HG03378 (cell line): ENCODE results near the gene ARHGAP33.
A peak's percentile ranks its signal among the peaks of the same experiment; 100 is the strongest.
"Not testable (repeated sequence)": the region's sequence is repeated elsewhere in the genome, so short reads cannot be mapped to it uniquely, and the experiment has no call there.

Experiments
- ATAC-seq: cut with Tn5 transposase; IDR thresholded peaks from one replicate; pipeline ENCODE4 v1.9.1; 2021; ENCODE audit warnings: mild to moderate bottlenecking, moderate library complexity; ENCODE audit not compliant: unreplicated experiment

The ARHGAP33 gene

DNA sequence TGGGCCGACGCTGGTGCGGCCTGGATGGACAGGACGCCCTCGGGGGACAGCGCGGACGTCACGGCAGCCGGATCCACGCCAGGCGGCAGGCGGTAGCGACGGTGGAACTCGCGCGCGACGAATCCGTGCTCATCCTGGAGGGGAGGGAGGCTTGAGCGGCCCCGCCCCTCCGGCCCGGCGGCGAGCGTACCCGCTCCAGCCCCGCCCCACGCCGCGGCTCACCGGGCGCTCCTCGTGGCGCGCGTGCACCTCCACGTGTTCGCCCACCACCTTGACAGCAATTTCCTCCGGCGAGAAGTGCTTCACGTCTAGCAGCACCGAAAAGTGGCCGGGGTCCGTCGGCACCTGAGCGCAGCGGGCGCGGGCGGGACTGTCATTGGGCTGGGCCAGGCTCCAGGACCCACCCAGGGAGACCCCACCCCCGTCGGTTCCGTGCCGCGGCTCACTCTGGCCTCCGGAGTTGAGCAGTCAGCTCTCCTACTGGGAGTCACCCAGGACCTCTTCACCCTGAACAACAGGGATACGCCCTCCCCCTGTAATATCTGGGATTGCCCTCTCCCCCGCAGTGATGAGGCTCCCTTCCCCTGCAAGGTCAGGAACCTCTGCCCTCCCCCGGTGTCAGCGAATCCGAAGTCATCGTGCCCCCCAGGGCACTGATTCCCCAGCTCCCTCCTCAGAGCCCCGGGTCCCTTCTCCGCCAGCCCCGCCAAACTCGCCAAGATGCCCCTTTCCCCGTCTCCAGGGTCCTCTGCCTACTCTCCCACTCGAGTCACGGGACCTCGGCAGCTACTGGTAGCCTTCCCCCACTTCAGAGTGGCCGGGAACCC lies 19.6 kb upstream of the ARHGAP33 start:
- no peak for ATAC-seq

DNA sequence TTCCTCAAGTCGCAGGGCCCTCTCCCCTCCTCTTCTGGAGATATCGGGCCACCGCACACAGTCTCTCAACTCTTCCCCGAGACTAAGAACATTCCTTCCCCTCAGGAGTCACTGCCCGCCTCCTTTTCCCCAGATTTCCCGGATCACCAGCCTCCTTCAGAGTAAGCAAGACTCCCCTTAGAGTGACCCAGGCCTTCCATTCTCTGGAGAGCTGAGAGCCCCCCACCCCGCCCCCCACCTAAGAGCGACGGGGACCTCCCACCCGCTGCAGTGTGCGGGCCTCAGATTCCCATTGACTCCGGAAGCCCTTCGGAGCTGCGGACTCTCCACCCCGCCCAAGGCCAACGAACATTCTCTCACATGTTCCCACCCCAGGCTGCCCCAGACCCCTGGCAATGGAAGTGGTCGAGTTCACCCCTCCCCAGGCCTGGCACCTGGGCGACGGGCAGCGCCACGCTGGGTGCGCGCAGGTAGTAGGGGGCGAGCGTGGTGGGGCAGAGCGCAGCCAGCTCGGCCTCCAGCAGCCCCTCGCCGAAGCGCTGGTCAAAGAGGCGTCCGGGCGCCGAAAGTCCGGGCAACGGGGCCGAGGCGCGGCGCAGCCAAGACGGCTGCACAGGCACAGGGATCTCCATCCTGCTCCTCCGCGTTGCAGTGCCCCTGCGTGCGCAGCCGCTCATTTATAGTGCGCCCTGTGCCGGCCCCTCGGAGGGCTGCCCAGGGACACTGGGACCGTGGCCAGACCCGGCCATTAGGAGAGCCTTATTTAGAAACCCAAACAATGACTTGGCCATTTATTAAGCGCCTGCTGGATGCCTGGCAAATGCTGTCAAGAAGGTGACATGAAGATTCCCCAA lies 18.8 kb upstream of the ARHGAP33 start, which contains the start of gene HSPB6:
Gene HSPB6, minus strand, starts transcription at position 653 of the 854 bp plus-strand sequence. Its CDS starts 21 bp downstream, at position 632.
- no peak for ATAC-seq

GRCh38 chr19:35757231-35757748 lies 18.1 kb upstream of the ARHGAP33 start:
- peak; percentile 2 for ATAC-seq

DNA sequence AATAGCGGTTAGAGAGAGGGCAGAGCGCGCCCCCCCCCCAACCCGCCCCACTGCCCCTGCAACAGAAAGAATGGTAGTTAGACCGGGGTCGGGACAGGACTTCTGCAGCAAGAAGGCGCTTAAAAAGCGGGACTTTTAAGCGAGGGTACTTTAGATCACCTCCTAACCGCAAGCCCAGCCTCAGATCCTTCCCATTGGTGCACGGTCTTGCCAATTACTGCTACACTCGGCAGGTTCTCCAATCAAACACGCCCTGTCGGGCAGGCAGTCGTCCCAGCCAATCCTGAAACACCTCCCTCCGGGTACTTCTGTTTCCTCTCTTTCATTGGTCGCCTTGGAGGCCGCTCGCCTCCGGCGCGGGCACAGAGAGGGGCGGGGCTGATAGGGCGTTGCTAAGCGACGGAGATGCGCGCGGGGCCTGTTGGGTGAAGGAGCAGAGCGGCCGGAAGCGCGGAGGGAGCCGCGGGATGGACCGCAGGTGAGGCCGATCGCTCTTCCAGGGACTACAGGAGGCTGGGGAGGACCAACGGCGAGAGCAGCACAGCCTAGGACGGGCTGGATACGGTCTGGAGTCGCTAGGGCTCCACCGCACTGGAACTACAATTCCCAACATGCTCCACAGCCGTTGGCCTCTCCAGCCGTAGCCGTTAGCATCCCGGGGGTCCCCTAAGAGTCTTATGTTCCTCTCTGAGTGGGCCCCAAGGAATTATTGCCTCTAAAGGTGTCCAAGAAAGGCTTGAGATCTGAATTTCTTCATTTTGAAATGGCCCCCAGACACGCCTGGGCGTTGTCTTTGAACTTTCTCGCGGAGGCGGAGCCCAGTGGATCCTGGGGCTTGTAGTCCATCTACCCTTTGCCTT lies 17.4 kb upstream of the ARHGAP33 start, which contains the start of gene PROSER3:
Gene PROSER3, plus strand, starts transcription at position 428 of the 860 bp plus-strand sequence. Its CDS starts 40 bp downstream, at position 468.
- ATAC-seq = peak; percentile 94

GRCh38 chr19:35759697-35760096 lies 15.7 kb upstream of the ARHGAP33 start:
- ATAC-seq = no peak

DNA sequence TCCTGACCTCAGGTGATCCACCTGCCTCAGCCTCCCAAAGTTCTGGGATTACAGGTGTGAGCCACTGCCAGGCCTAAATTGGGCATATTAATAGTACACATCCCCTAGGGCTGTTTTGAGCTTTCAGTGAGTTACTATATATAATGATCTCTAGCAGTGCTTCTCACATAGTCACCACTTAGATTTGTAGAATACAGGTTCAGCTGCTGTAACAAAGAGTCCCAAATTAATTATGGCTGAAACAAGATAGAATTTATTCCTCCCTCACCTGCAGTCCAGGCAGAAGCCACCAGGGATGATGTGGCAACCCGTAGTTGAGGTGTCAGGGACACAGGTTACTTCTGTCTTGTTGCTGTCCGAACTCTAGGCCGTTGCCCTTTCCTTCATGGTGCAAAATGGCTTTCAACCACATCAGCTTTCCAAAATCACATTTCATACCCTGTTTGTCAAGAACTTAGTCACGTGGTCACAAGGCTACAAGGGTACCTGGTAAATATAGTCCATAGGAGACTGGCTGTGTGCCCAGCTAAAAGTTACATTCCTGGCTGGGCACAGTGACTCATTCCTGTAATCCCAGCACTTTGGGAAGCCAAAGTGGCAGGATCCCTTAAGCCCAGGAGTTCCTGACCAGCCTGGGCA lies 14.5 kb upstream of the ARHGAP33 start:
- no peak for ATAC-seq

DNA sequence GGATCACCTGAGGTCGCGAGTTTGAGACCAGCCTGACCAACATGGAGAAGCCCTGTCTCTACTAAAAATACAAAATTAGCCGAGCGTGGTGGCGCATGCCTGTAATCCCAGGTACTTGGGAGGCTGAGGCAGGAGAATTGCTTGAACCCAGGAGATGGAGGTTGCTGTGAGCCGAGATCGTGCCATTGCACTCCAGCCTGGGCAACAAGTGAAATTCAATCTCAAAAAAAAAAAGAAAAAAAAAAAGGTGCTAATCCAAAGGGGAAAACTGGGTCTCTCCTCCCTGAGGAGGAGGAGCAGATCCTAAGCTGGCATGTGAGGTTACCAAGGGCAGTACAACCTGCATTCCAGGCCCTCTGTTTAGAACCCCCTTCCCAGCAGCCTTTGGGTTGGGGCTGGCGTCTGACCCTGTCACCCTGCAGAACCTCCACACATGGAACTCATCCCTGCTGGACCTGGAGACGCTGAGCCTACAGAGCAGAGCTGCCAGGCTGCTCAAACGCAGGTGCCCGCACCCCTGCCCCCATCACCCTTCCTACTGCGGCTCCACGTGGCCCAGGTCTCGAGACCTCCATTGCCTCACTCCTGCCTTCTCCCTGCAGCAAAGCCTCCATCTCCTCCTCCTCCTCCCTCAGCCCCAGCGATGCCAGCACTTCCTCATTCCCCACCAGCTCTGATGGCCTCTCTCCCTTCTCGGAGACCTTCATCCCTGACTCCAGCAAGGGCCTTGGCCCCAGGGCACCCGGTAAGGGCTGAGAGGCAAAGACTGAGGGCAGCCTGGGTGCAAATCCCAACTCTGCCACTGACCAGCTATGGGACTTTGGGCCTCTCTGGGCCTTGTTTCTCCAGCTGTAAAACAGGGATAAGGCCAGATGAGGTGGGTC lies 10.7 kb upstream of the ARHGAP33 start:
- no peak for ATAC-seq

DNA sequence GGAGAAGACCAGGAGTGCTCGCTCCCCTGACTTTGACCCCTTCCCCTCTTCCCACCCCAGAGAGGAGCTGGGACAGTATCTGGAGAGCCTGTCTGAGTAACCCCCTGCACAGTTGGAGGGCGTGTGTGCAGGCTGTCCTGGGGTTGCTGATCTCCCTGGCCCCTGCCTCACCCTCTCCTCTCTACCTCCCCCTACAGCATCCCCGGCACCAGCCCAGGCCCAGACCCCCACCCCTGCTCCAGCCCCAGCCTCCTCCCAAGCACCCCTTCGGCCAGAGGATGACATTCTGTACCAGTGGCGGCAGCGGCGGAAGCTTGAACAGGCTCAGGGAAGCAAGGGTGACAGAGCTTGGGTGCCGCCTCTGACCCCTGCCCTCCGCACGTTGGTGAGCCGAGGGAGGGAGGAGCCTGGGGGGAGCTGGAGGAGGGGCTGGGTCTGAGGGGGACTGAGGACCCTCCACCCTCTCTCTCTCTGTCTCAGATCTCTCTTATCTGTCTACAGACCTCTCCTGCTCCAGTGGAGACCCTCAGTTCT lies 8.7 kb upstream of the ARHGAP33 start:
- no peak for ATAC-seq

- ATAC-seq = no peak
These were observed 7.9 kb upstream of the ARHGAP33 start for GRCh38 chr19:35767288-35768081.

- ATAC-seq = no peak
These were observed 7.3 kb upstream of the ARHGAP33 start for GRCh38 chr19:35768082-35768421.

- not testable (repeated sequence) for ATAC-seq
These were observed 3.0 kb upstream of the ARHGAP33 start for GRCh38 chr19:35772362-35772761.

DNA sequence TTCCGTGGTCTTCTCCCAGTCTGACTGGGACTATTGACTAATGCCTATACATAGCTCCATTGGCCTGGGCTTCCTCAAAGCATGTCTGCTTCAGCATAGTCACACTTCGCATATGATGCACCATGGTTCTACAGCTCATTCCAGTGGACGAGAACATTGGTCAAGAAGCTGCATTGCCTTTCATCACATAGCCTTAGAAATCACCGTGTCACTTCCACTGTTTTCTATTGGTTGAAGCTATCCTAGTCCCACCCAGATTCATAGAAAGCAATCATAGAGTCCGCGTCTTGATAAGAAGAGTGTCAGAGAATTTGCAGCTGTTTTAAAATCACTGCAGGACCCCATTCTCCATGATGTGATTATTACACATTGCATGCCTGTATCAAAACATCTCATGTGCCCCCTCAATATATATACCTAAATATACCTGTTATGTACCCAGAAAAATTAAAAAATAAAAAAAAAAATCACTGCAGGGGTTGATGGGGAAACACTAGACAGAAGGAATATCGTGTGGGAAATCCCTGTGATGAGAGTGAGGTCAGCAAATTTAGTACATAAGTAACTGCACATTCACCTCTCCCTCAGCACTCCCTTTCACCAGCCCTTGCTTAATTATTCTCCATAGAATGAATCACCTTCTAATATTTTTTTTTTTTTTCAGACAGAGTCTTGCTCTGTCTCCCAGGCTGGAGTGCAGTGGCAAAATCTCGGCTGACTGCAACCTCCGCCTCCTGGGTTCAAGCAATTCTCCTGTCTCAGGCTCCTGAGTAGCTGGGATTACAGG lies 2.2 kb upstream of the ARHGAP33 start:
- no peak for ATAC-seq

DNA sequence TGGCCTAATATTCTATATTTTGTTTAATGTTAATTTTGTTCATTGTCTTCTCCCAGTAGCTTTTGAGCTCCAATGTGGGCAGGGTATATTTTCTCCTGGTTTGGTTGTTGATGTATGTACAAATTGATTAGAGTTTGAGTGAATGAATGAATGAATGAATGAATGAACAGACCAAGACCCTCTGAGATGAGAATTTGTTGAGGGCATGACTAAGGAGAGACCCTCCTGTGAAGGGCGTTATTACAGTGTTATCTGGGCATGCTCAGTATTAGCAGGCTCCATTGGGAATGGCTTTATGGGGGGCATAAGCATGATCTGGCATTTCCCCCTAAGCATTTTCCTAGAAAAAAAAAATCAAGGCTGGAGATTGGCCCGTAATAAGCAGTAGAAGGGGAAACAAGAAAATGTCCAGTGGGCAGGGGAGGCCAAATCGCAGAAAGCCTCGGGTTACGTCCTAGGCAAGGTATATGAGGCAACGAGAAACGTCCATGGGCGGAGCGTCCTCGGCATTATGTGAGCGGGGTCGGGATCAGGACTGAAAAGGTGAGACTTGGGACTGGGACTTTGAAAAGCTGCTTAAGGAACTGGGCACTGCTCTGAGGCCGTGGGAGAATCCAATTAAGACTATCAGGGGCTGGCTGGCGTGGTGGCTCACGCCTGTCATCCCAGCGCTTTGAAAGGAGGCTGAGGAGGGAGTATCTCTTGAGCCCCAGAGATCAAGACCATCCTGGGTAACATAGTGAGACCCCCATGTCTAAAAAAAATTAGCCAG lies 904 bp upstream of the ARHGAP33 start:
- no peak for ATAC-seq

GRCh38 chr19:35775046-35775297 lies 392 bp upstream of the ARHGAP33 start:
- ATAC-seq = no peak

GRCh38 chr19:35776102-35776788 lies 881 bp downstream of the ARHGAP33 start:
- ATAC-seq = no peak
